Activated naive CD4-positive, alpha-beta T cell (primary cell): Measurements from ENCODE around the gene CASK.

ENCODE experiments used
- DNase-seq, 4 experiments: peaks; one replicate each; lab custom pipeline; 2025; lab: John Stamatoyannopoulos, UW

Gene CASK

GRCh38 chrX:41837270-41837944 lies 85.9 kb downstream of the CASK start:
- no peak for DNase-seq

- DNase-seq = no peak
These were observed 94.5 kb downstream of the CASK start for GRCh38 chrX:41828826-41829225.

GRCh38 chrX:41827886-41828285 lies 95.5 kb downstream of the CASK start:
- no peak for DNase-seq

GRCh38 chrX:41825796-41826195 lies 97.6 kb downstream of the CASK start:
- DNase-seq = no peak

GRCh38 chrX:41824551-41824950 lies 98.8 kb downstream of the CASK start:
- no peak for DNase-seq

- DNase-seq = no peak
These were observed 100.0 kb downstream of the CASK start for GRCh38 chrX:41823402-41823801.

GRCh38 chrX:41822892-41823291 lies 100.5 kb downstream of the CASK start:
- DNase-seq = no peak

- DNase-seq = no peak
These were observed 115.3 kb downstream of the CASK start for GRCh38 chrX:41808047-41808446.

GRCh38 chrX:41802958-41803357 lies 120.4 kb downstream of the CASK start:
- no peak for DNase-seq

GRCh38 chrX:41799661-41800060 lies 123.7 kb downstream of the CASK start:
- no peak for DNase-seq

- no peak for DNase-seq
These were observed 126.8 kb downstream of the CASK start for GRCh38 chrX:41796577-41796976.

- no peak for DNase-seq
These were observed 127.3 kb downstream of the CASK start for GRCh38 chrX:41796046-41796445.

- no peak for DNase-seq
These were observed 134.0 kb downstream of the CASK start for GRCh38 chrX:41789374-41789773.

- DNase-seq = no peak
These were observed 137.7 kb downstream of the CASK start for GRCh38 chrX:41785685-41786084.

GRCh38 chrX:41781500-41781899 lies 141.9 kb downstream of the CASK start:
- no peak for DNase-seq

- no peak for DNase-seq
These were observed 143.4 kb downstream of the CASK start for GRCh38 chrX:41779941-41780340.

- no peak for DNase-seq
These were observed 144.3 kb downstream of the CASK start for GRCh38 chrX:41779030-41779564.

- no peak for DNase-seq
These were observed 161.7 kb downstream of the CASK start for GRCh38 chrX:41761702-41762101.

GRCh38 chrX:41761169-41761568 lies 162.2 kb downstream of the CASK start:
- no peak for DNase-seq

GRCh38 chrX:41759817-41760216 lies 163.5 kb downstream of the CASK start:
- no peak for DNase-seq

- DNase-seq = no peak
These were observed 165.0 kb downstream of the CASK start for GRCh38 chrX:41758401-41758800.

- DNase-seq = no peak
These were observed 172.6 kb downstream of the CASK start for GRCh38 chrX:41750716-41751115.

- DNase-seq = no peak
These were observed 183.5 kb downstream of the CASK start for GRCh38 chrX:41739871-41740270.

- no peak for DNase-seq
These were observed 186.3 kb downstream of the CASK start for GRCh38 chrX:41737065-41737464.
